GM19099 (cell line): ENCODE results near the gene IRX3.

Source experiments
- POLR2A ChIP-seq: IDR thresholded peaks from 3 replicates; pipeline ENCODE4 v1.6.1; 2011; ENCODE audit warnings: low read depth; ENCODE audit not compliant: insufficient read length; ENCODE audit errors: extremely low read depth

Gene IRX3

DNA sequence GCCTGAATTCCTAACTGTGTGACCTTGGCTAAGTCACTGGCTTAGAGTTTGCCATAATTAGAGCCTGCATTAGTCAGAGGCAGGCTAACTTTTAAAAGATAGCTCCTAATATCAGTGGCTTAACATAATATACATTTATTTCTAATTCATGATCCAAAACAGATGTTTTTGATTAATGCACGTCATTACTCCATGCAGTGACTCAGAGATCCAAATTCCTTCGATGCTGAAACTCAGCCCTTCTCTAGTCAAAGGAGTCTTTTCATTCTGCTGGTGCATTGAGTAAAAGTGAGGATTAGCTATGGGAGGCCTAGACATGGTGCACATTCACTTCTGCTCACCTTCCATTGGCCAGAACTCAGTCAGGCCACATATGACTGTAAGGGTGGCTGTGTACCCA is 49.8 kb downstream of the IRX3 start:
- TF ChIP-seq POLR2A, result no peak

DNA sequence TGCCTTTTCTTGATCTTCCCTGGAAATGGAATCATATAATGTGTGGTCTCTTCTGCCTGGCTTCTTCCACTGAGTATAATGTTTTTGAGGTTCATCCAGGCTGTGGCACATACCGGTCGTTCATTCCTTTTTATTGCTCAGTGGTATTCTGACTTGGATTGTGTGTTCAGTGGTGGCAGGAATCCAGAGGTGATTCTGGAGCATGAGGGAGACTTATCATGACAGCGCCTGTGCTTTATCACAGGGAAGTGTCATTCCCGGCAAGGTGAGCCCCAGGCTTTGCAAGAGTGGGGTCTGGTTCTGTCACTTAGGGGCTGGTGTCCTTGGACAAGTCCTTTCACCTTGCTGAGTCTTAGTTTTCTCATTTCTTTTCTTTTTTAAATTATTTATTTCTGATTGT is 53.0 kb downstream of the IRX3 start:
- TF ChIP-seq POLR2A, result no peak
